H9 (cell line): ENCODE measurements around the gene KCNH1. TPM values are rescaled to one million over a fixed set of nuclear protein-coding genes. Genes with fewer than 3 reads are reported as not detected.

ENCODE experiments used
- DNase-seq: peaks from one replicate; pipeline ENCODE4 v3.0.0-alpha.2; 2017
- H2AFZ ChIP-seq: one replicate; pipeline ENCODE4 v1.6.1; 2013; ENCODE audit warnings: mild to moderate bottlenecking, low read length, control low read depth, moderate library complexity
- H2AK5ac ChIP-seq: 2 replicates; pipeline ENCODE4 v1.6.1; 2013; ENCODE audit warnings: low read length, control low read depth, mixed read lengths; ENCODE audit not compliant: insufficient read length
- H2BK120ac ChIP-seq: one replicate; pipeline ENCODE4 v1.6.1; 2013; ENCODE audit warnings: low read depth, mild to moderate bottlenecking, low read length, control low read depth, inconsistent platforms; ENCODE audit not compliant: poor library complexity, severe bottlenecking
- H2BK12ac ChIP-seq: 2 replicates; pipeline ENCODE4 v1.6.1; 2013; ENCODE audit warnings: low read length, control low read depth, mixed read lengths, low read depth; ENCODE audit not compliant: insufficient read length
- H2BK15ac ChIP-seq: 2 replicates; pipeline ENCODE4 v1.6.1; 2013; ENCODE audit warnings: low read depth, low read length, control low read depth
- H2BK20ac ChIP-seq: one replicate; pipeline ENCODE4 v1.6.1; 2013; ENCODE audit warnings: low read depth, mild to moderate bottlenecking, low read length, control low read depth, inconsistent platforms; ENCODE audit not compliant: poor library complexity, severe bottlenecking
- H2BK5ac ChIP-seq: 2 replicates; pipeline ENCODE4 v1.6.1; 2013; ENCODE audit warnings: low read length, control low read depth, mixed read lengths; ENCODE audit not compliant: insufficient read length
- H3K14ac ChIP-seq: 2 replicates; pipeline ENCODE4 v1.6.1; 2013; ENCODE audit warnings: low read length, control low read depth; ENCODE audit not compliant: insufficient read depth
- H3K18ac ChIP-seq: 2 replicates; pipeline ENCODE4 v1.6.1; 2013; ENCODE audit warnings: low read depth, mild to moderate bottlenecking, mixed read lengths, low read length, control low read depth; ENCODE audit not compliant: insufficient read length
- H3K23ac ChIP-seq: 2 replicates; pipeline ENCODE4 v1.6.1; 2013; ENCODE audit warnings: low read length, control low read depth, mixed read lengths, low read depth; ENCODE audit not compliant: insufficient read length
- H3K23me2 ChIP-seq: 2 replicates; pipeline ENCODE4 v1.6.1; 2013; ENCODE audit warnings: low read depth, mild to moderate bottlenecking, mixed read lengths, low read length, control low read depth; ENCODE audit not compliant: insufficient read length, poor library complexity, severe bottlenecking
- H3K27ac ChIP-seq: 2 replicates; pipeline ENCODE4 v1.5.1; 2013; ENCODE audit warnings: low read length, control low read depth, mixed read lengths, low read depth; ENCODE audit not compliant: insufficient read length
- H3K27me3 ChIP-seq: 2 replicates; pipeline ENCODE4 v1.6.1; 2013; ENCODE audit warnings: low read length, control low read depth, inconsistent platforms; ENCODE audit not compliant: insufficient read depth
- H3K4ac ChIP-seq: 2 replicates; pipeline ENCODE4 v1.6.1; 2013; ENCODE audit warnings: low read depth, mild to moderate bottlenecking, control low read depth, inconsistent platforms, low read length, moderate library complexity
- H3K4me1 ChIP-seq: 2 replicates; pipeline ENCODE4 v1.6.1; 2013; ENCODE audit warnings: low read length, control low read depth, inconsistent platforms; ENCODE audit not compliant: insufficient read depth
- H3K4me2 ChIP-seq: 2 replicates; pipeline ENCODE4 v1.6.1; 2013; ENCODE audit warnings: low read length, control low read depth, mixed read lengths; ENCODE audit not compliant: insufficient read length, insufficient read depth
- H3K56ac ChIP-seq: 2 replicates; pipeline ENCODE4 v1.6.1; 2013; ENCODE audit warnings: low read depth, mild to moderate bottlenecking, mixed read lengths, low read length, control low read depth; ENCODE audit not compliant: insufficient read length
- H3K79me1 ChIP-seq: 2 replicates; pipeline ENCODE4 v1.6.1; 2013; ENCODE audit warnings: low read depth, mild to moderate bottlenecking, moderate library complexity, low read length, control low read depth, inconsistent platforms; ENCODE audit not compliant: insufficient read depth, poor library complexity, severe bottlenecking
- H3K79me2 ChIP-seq: 2 replicates; pipeline ENCODE4 v1.6.1; 2013; ENCODE audit warnings: low read length, control low read depth, inconsistent platforms; ENCODE audit not compliant: insufficient read depth
- H3K9ac ChIP-seq: 2 replicates; pipeline ENCODE4 v1.6.1; 2013; ENCODE audit warnings: low read length, control low read depth, mixed read lengths; ENCODE audit not compliant: insufficient read length; ENCODE audit errors: extremely low read depth
- H3K9me3 ChIP-seq: one replicate; pipeline ENCODE4 v1.6.1; 2013; ENCODE audit warnings: low read depth, low read length, inconsistent platforms; ENCODE audit not compliant: control insufficient read depth
- H3T11ph ChIP-seq: one replicate; pipeline ENCODE4 v1.6.1; 2013; ENCODE audit warnings: mild to moderate bottlenecking, low read length, control low read depth, inconsistent platforms
- H4K20me1 ChIP-seq: one replicate; pipeline ENCODE4 v1.6.1; 2013; ENCODE audit not compliant: control insufficient read depth, insufficient read length, insufficient read depth
- H4K5ac ChIP-seq: 2 replicates; pipeline ENCODE4 v1.6.1; 2013; ENCODE audit warnings: low read depth, mild to moderate bottlenecking, mixed read lengths, low read length, control low read depth; ENCODE audit not compliant: insufficient read length
- H4K8ac ChIP-seq: replicated peaks from 2 replicates; pipeline ENCODE4 v1.6.1; 2013; ENCODE audit warnings: low read length, control low read depth, mixed read lengths, low read depth; ENCODE audit not compliant: insufficient read length
- H4K91ac ChIP-seq: 2 replicates; pipeline ENCODE4 v1.6.1; 2013; ENCODE audit warnings: low read depth, mild to moderate bottlenecking, moderate library complexity, mixed read lengths, low read length, control low read depth; ENCODE audit not compliant: insufficient read length
- H3K27ac Mint-ChIP-seq, 3 experiments: 2 replicates in 2 of 3; 3 replicates in 1 of 3; pipeline ENCODE4 v1.8.0; 2020 to 2021; ENCODE audit warnings: mixed read lengths in 3 of 3, mild to moderate bottlenecking in 1 of 3, moderate library complexity in 1 of 3
- H3K27me3 Mint-ChIP-seq: 2 replicates; pipeline ENCODE4 v1.8.0; 2021; ENCODE audit warnings: low read depth, mild to moderate bottlenecking, moderate library complexity, mixed read lengths
- H3K36me3 Mint-ChIP-seq, 3 experiments: 2 replicates in 2 of 3; 3 replicates in 1 of 3; pipeline ENCODE4 v1.8.0; 2020 to 2021; ENCODE audit warnings: low read depth in 3 of 3, mixed read lengths in 3 of 3; ENCODE audit not compliant: insufficient read depth in 1 of 3
- H3K4me1 Mint-ChIP-seq, 2 experiments: 2 replicates each; pipeline ENCODE4 v1.8.0; 2020; ENCODE audit warnings: mixed read lengths in 2 of 2
- H3K4me3 Mint-ChIP-seq, 2 experiments: 2 replicates in 1 of 2; 3 replicates in 1 of 2; pipeline ENCODE4 v1.8.0; 2020 to 2021; ENCODE audit warnings: mild to moderate bottlenecking in 2 of 2, mixed read lengths in 2 of 2, moderate library complexity in 1 of 2
- H3K9me3 Mint-ChIP-seq, 2 experiments: 2 replicates in 1 of 2; 3 replicates in 1 of 2; pipeline ENCODE4 v1.8.0; 2020; ENCODE audit warnings: mild to moderate bottlenecking in 2 of 2, mixed read lengths in 2 of 2, moderate library complexity in 1 of 2
- total RNA-seq: library from RNA; stranded (reverse); gene quantifications from 2 replicates; pipeline ENCODE4 v1.2.1, GENCODE V29; 2021
- TF ChIP-seq, protein P1 (sequence below): fragments of 200-600 bp; sonication (generic); conservative IDR thresholded peaks from 3 replicates; pipeline ENCODE4 v1.8.0; 2021; ENCODE audit warnings: antibody characterized with exemption, mild to moderate bottlenecking

Gene KCNH1
- total RNA-seq, 1 experiment from 2014 or later = 0.11 TPM

GRCh38 chr1:210989905-210990304, 144.0 kb downstream of the KCNH1 start:
- Histone ChIP-seq H3K56ac (no peak overlapping the region), H2BK12ac (no peak overlapping the region), H3K9ac (no peak overlapping the region), H3K14ac (no peak overlapping the region), H2BK20ac (no peak overlapping the region), H3K27me3 (no peaks in the 10 kb centered on the region), H2AFZ (no peak overlapping the region), H3K4ac (no peak overlapping the region), H2AK5ac (no peak overlapping the region), H3K4me2 (no peak overlapping the region), H3K23ac (no peak overlapping the region), H2BK120ac (no peak overlapping the region), H3K79me1 (no peaks in the 10 kb centered on the region), H4K8ac (no peak overlapping the region), H4K5ac (no peak overlapping the region), H4K91ac (no peak overlapping the region), H2BK15ac (no peak overlapping the region), H2BK5ac (no peak overlapping the region), H3K18ac (no peak overlapping the region), H3K4me1 (no peaks in the 10 kb centered on the region), H3K27ac (no peak overlapping the region), H3K23me2 (no peaks in the 10 kb centered on the region), H3K9me3 (no peaks in the 10 kb centered on the region), H3T11ph (no peak overlapping the region), H4K20me1 (no peaks in the 10 kb centered on the region), H3K79me2 (no peaks in the 10 kb centered on the region)
- H3K9me3 Mint-ChIP-seq = peaks cover 31 to 35% of the 10 kb centered on the region in 2 experiments
- no peaks in the 10 kb centered on the region for H3K4me1 Mint-ChIP-seq
- no peak overlapping the region for H3K4me3 Mint-ChIP-seq
- peaks cover under 1 to 9% (median 6%) of the 10 kb centered on the region in 3 experiments; a peak in 3 of 7 replicates for H3K36me3 Mint-ChIP-seq
- TF ChIP-seq, protein P1, sequence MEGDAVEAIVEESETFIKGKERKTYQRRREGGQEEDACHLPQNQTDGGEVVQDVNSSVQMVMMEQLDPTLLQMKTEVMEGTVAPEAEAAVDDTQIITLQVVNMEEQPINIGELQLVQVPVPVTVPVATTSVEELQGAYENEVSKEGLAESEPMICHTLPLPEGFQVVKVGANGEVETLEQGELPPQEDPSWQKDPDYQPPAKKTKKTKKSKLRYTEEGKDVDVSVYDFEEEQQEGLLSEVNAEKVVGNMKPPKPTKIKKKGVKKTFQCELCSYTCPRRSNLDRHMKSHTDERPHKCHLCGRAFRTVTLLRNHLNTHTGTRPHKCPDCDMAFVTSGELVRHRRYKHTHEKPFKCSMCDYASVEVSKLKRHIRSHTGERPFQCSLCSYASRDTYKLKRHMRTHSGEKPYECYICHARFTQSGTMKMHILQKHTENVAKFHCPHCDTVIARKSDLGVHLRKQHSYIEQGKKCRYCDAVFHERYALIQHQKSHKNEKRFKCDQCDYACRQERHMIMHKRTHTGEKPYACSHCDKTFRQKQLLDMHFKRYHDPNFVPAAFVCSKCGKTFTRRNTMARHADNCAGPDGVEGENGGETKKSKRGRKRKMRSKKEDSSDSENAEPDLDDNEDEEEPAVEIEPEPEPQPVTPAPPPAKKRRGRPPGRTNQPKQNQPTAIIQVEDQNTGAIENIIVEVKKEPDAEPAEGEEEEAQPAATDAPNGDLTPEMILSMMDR = no peak
- no peak for DNase-seq
- H3K27me3 Mint-ChIP-seq = peaks cover 9% of the 10 kb centered on the region
- H3K27ac Mint-ChIP-seq = no peak overlapping the region
